Measurements from ENCODE around the gene CLDND1.
A peak's percentile ranks its signal among the peaks of the same experiment; 100 is the strongest.

The CLDND1 gene

DNA sequence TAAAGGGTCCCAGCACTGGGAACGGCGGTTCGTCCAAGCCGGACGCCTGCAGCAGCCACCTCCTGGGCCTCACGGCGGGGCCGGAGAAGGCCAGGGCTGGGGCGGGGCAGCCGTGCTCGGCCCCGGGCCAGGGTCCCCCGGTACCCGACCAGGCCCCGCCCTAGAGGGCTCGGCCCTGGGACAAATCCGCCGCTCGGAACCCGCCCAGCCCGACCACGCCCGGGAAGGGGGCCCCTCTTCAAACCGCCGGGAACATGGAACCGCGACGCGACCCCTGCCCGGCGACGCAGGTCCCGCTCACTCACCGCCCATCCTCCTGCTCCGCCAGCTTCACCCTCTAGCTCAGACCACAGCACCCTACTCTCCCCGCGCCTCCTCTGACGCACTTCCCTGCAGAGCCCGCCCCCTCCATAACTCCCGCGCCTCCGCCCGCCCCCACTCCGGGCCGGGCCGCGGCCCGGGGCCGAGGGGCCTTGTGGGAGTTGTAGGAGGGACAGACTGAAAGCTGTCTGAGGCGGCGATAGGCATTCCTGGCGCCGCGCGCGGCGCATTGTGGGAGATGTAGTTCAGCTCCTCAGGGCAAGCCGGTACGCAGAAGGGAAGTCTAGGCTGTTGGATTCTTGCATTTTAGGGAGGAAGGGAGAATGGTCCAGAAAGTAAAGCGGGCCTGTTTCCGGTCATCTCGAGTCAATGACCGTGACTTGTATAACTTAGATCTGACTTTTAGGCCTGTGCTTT, at the start of gene CLDND1:
Gene CLDND1 (minus strand): TSS at position 359 of the 738 bp plus-strand sequence. CDS start 1,478 bp downstream, outside the sequence.
- H3K27ac ChIP-seq = peak within 1 kb of the TSS; percentile 83

DNA sequence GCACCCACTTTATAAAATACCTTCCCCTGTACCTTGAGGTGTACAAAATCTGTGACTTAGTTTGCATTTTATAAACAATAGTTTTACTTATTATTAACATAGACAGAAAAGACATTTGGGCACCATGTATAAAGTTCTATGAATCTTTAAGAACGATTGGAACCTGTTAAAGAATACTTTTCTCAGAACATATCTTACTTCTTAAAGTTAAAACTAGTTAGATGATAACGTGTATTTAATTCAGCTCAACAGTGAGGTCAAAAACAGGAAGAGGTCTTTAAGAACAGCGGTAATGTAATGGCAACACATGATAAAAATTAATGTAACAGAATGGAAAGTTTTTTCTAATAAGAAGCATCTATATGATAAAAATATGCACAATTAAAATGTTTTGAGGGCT, 45.7 kb upstream of the CLDND1 start:
- no peak overlapping the region for H3K27ac ChIP-seq
- no peak for TF ChIP-seq ZFX (IDR thresholded peaks at IDR 0.05; ENCODE audit: borderline replicate concordance)

More for the DNA sequence above, at the start of gene CLDND1:
- TF ChIP-seq ZFX (IDR thresholded peaks at IDR 0.05; ENCODE audit: borderline replicate concordance) = no peak
- TF ChIP-seq, protein P1, sequence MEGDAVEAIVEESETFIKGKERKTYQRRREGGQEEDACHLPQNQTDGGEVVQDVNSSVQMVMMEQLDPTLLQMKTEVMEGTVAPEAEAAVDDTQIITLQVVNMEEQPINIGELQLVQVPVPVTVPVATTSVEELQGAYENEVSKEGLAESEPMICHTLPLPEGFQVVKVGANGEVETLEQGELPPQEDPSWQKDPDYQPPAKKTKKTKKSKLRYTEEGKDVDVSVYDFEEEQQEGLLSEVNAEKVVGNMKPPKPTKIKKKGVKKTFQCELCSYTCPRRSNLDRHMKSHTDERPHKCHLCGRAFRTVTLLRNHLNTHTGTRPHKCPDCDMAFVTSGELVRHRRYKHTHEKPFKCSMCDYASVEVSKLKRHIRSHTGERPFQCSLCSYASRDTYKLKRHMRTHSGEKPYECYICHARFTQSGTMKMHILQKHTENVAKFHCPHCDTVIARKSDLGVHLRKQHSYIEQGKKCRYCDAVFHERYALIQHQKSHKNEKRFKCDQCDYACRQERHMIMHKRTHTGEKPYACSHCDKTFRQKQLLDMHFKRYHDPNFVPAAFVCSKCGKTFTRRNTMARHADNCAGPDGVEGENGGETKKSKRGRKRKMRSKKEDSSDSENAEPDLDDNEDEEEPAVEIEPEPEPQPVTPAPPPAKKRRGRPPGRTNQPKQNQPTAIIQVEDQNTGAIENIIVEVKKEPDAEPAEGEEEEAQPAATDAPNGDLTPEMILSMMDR (IDR thresholded peaks at IDR 0.05) = no peak

DNA sequence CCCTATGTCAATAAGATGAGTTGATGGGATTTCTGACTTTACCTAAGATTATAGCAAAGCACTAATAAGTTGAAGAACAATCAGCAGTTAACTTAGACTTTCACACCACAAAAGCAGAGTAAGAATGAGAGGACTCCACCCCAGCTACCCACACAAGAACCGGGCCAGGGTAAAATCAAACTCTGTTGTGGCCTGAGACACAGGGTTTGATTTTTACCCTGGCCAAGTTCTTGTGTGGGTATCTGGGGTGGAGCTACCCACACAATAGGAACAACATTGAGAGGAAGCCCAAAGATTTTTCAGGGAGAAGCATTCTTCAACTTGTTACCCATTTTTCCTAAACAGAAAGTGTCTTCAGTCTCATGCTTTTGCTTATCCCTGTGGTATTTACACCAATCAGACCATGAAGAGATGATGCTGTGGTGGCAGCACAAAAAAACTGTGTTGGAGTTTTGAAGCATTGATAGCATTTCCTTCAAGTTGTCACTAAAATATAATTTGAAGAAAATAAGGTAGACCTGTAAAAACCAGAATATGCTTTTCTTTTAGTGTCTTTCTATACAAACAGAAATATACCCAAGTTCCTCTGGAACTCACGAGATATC, 45.1 kb upstream of the CLDND1 start:
- H3K27ac ChIP-seq = no peak overlapping the region
- no peak for TF ChIP-seq ZFX (IDR thresholded peaks at IDR 0.05; ENCODE audit: borderline replicate concordance)
- TF ChIP-seq, protein P1 (IDR thresholded peaks at IDR 0.05) = no peak

DNA sequence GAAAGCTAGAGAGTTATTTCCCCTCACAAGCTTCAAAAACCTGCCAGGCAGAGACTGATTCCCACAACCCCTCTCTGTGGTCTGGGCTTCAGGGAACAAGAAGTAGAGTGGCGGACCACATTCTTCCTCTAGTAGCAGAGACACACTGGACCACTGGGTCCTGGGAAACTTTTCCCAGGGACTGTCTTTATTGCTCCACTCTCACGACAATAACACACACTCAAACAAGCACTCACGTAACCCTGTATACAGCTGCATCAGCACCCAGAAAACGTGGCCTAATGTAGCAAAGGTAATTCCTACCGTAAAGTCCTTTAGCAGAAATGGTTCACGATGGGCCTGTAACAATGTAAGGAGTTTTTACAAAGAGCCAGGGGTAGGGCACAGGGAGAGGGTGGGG, 43.1 kb upstream of the CLDND1 start:
- H3K27ac ChIP-seq = no peak overlapping the region
- TF ChIP-seq ZFX (IDR thresholded peaks at IDR 0.05; ENCODE audit: borderline replicate concordance) = no peak
- TF ChIP-seq, protein P1 (IDR thresholded peaks at IDR 0.05) = no peak

DNA sequence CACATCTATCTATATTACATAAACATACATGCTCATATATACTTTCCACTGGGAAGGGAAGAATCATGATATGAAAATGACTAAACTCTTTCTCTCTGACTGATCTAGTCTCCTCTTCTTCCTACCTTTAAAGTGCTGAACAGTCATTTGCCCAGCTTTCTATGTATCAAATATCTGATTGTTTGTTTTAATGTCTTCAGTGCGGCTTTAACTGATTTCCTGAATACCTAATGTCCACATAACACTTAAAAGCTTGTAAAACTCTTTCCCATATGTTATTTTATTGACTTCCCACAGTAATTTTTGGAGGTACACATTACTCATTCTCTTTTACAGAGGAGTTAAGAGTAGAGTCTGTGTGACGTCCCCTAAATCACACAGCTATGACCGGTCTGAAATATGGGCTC, 42.5 kb upstream of the CLDND1 start:
- H3K27ac ChIP-seq = no peak overlapping the region
- TF ChIP-seq, protein P1 (IDR thresholded peaks at IDR 0.05) = no peak
- TF ChIP-seq ZFX (IDR thresholded peaks at IDR 0.05; ENCODE audit: borderline replicate concordance) = no peak

DNA sequence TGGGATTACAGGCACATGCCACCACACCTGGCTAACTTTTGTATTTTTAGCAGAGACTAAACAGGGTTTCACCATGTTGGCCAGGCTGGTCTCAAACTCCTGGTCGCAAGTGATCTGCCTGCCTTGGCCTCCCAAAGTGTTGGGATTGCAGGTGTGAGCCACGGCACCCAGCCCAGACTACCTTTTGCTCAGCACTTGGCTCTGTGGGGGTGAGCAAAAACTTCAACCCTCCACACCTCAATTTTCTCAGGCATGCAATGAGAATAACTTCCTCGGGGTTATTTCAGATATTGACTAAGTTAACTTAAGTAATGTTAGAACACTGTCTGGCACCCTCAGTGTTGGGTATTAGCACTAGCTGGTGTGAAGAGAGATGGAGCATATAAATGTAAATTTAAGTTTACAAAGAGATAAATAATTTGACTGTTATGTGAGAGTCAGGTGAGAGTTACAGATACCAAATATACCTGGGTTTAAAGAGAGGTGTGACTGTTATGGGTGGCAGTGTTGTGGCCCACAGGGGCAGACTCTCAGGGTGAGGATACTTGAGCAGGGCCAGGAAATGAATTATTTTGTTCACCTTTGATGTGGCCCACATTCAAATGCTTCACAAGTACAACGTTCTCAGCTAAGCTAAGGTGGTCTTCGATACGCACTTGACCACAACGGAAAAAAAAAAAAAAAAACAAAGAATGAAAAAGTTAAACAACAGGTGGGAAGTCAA, 41.7 kb upstream of the CLDND1 start:
- TF ChIP-seq, protein P1 (IDR thresholded peaks at IDR 0.05) = no peak
- TF ChIP-seq ZFX (IDR thresholded peaks at IDR 0.05; ENCODE audit: borderline replicate concordance) = no peak
- H3K27ac ChIP-seq = no peak overlapping the region

DNA sequence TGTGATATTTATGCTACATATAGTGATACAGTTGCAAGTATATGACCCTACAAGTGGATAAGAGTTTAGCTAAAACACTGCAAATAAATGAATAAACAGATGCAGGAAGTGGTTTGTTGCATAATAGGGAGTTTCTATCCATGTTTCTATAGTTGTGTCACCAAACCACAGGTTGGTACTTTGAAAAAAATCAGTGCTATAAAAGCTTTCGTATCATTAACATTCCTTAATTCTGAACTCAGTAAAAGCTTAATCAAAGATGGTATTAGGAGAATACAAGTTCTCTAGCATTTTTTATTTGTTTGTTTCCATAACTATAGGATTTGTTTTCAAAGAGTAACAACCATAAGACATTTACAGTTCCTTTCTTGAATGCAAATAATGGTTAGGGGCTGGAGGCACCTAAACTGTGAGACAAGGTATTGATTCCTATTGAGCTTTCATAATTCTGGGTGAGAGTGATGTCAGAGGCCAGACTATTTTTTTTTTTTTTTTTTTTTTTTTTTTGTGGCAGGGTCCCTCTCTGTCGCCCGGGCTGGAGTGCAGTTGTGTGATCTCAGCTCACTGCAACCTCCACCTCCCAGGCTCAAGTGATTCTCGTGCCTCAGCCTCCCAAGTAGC, 41.1 kb upstream of the CLDND1 start:
- H3K27ac ChIP-seq = no peak overlapping the region
- TF ChIP-seq ZFX (IDR thresholded peaks at IDR 0.05; ENCODE audit: borderline replicate concordance) = no peak
- TF ChIP-seq, protein P1 (IDR thresholded peaks at IDR 0.05) = no peak

All from 22Rv1 (cell line).